PC-3 (cell line): ENCODE measurements around the gene FERD3L. TPM values are rescaled to one million over a fixed set of nuclear protein-coding genes. Genes with fewer than 3 reads are reported as not detected.

Experiments used
- ATAC-seq: fragments of 200-7000 bp; cut with Tn5 transposase; 2 replicates; pipeline ENCODE4 v1.9.1; 2020; ENCODE audit warnings: mild to moderate bottlenecking, moderate library complexity
- BruUV-seq: library from RNA; stranded (reverse); fragments of 400-500 nt; replicated peaks from 2 replicates; lab custom pipeline; 2021; lab: Mats Ljungman, UMichigan
- CTCF ChIA-PET: fragments of 300-600 bp; sonication (Branson Sonifier 250); formaldehyde crosslinking; loops from one replicate; lab custom pipeline; 2022; ENCODE audit warnings: antibody characterized with exemption; lab: Charles Lee
- POLR2A ChIA-PET: fragments of 300-600 bp; sonication (Branson Sonifier 250); formaldehyde crosslinking; loops from one replicate; lab custom pipeline; 2022; ENCODE audit warnings: antibody characterized with exemption; ENCODE audit not compliant: unreplicated experiment; lab: Charles Lee
- DNase-seq: peaks from one replicate; pipeline ENCODE4 v3.0.0-alpha.2; 2015
- H2AFZ ChIP-seq: fragments of 300-600 bp; sonication (generic); 2 replicates; pipeline ENCODE4 v1.6.0; 2016; ENCODE audit warnings: antibody characterized with exemption, low read length
- H3F3A ChIP-seq: fragments of 300-600 bp; sonication (generic); one replicate; pipeline ENCODE4 v1.6.0; 2017; ENCODE audit warnings: antibody characterized with exemption, low read length, control low read depth, mild to moderate bottlenecking; ENCODE audit not compliant: unreplicated experiment
- H3K27ac ChIP-seq: fragments of 300-600 bp; sonication (generic); 2 replicates; pipeline ENCODE4 v1.5.1; 2016; ENCODE audit warnings: mild to moderate bottlenecking, low read length
- H3K27me3 ChIP-seq: fragments of 300-600 bp; sonication (generic); 2 replicates; pipeline ENCODE4 v1.6.1; 2016; ENCODE audit warnings: low read length, mixed read lengths
- H3K36me3 ChIP-seq: fragments of 300-600 bp; sonication (generic); 2 replicates; pipeline ENCODE4 v1.6.1; 2016; ENCODE audit warnings: low read depth, mixed run types, low read length, mixed read lengths
- H3K4me1 ChIP-seq: fragments of 300-600 bp; sonication (generic); 2 replicates; pipeline ENCODE4 v1.5.1; 2016; ENCODE audit warnings: low read length; ENCODE audit not compliant: insufficient read depth
- H3K4me2 ChIP-seq: fragments of 300-600 bp; sonication (generic); 2 replicates; pipeline ENCODE4 v1.6.0; 2016; ENCODE audit warnings: low read length
- H3K4me3 ChIP-seq: fragments of 300-600 bp; sonication (generic); 2 replicates; pipeline ENCODE4 v1.5.1; 2016; ENCODE audit warnings: mild to moderate bottlenecking, low read length, mixed read lengths
- H3K79me2 ChIP-seq: fragments of 300-600 bp; sonication (generic); 2 replicates; pipeline ENCODE4 v1.6.1; 2017; ENCODE audit warnings: low read length, mixed read lengths
- H3K9ac ChIP-seq: fragments of 300-600 bp; sonication (generic); 2 replicates; pipeline ENCODE4 v1.6.0; 2016; ENCODE audit warnings: mild to moderate bottlenecking, low read length
- H3K9me2 ChIP-seq: fragments of 300-600 bp; sonication (generic); replicated peaks from 2 replicates; pipeline ENCODE4 v1.6.1; 2016; ENCODE audit warnings: mixed run types, low read length, mixed read lengths
- H3K9me3 ChIP-seq: fragments of 300-600 bp; sonication (generic); 2 replicates; pipeline ENCODE4 v1.6.1; 2016; ENCODE audit warnings: low read length, mixed read lengths
- H4K20me1 ChIP-seq: fragments of 300-600 bp; sonication (generic); 2 replicates; pipeline ENCODE4 v1.6.1; 2016; ENCODE audit warnings: low read length, mixed read lengths
- EZH2 ChIP-seq: fragments of 300-600 bp; sonication (generic); IDR thresholded peaks from one replicate; pipeline ENCODE4 v1.6.1; 2017; ENCODE audit warnings: antibody characterized with exemption, mild to moderate bottlenecking, low read length; ENCODE audit not compliant: unreplicated experiment
- EZH2phosphoT487 ChIP-seq: fragments of 300-600 bp; sonication (generic); IDR thresholded peaks from 2 replicates; pipeline ENCODE4 v1.6.1; 2018; ENCODE audit warnings: mild to moderate bottlenecking, antibody characterized with exemption, low read length, borderline replicate concordance
- intact Hi-C: fragments of 100-400 bp; cut with micrococcal nuclease; formaldehyde crosslinking; loops from 2 replicates; pipeline ENCODE4 v1.9.0; 2023
- total RNA-seq: library from RNA; depleted of rRNA; stranded (reverse); fragments of >200 nt; gene quantifications from 2 replicates; pipeline ENCODE4 v1.2.3, GENCODE V29; 2014
- TF ChIP-seq, protein P1 (sequence below): fragments of 300-600 bp; sonication (generic); conservative IDR thresholded peaks from 2 replicates; pipeline ENCODE4 v1.5.1; 2017; ENCODE audit warnings: antibody characterized with exemption, low read depth, mild to moderate bottlenecking, low read length

The FERD3L gene
- total RNA-seq, 1 experiment from 2014 or later, result not detected

GRCh38 chr7:19101909-19102308, 43.3 kb downstream of the FERD3L start:
- H3K36me3 ChIP-seq, result no peaks in the 10 kb centered on the region
- intact Hi-C loops, result no loop called here
- no peak overlapping the region for H3K4me3 ChIP-seq
- TF ChIP-seq, protein P1, sequence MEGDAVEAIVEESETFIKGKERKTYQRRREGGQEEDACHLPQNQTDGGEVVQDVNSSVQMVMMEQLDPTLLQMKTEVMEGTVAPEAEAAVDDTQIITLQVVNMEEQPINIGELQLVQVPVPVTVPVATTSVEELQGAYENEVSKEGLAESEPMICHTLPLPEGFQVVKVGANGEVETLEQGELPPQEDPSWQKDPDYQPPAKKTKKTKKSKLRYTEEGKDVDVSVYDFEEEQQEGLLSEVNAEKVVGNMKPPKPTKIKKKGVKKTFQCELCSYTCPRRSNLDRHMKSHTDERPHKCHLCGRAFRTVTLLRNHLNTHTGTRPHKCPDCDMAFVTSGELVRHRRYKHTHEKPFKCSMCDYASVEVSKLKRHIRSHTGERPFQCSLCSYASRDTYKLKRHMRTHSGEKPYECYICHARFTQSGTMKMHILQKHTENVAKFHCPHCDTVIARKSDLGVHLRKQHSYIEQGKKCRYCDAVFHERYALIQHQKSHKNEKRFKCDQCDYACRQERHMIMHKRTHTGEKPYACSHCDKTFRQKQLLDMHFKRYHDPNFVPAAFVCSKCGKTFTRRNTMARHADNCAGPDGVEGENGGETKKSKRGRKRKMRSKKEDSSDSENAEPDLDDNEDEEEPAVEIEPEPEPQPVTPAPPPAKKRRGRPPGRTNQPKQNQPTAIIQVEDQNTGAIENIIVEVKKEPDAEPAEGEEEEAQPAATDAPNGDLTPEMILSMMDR, result no peak
- TF ChIP-seq EZH2 (no peak), EZH2phosphoT487 (no peak)
- peaks cover 8% of the 10 kb centered on the region for H3K4me1 ChIP-seq
- H3K4me2 ChIP-seq, result no peak overlapping the region
- H3K27me3 ChIP-seq, result no peaks in the 10 kb centered on the region
- no peaks in the 10 kb centered on the region for H3F3A ChIP-seq
- no peaks in the 10 kb centered on the region for H3K9me2 ChIP-seq
- ATAC-seq (no peak), DNase-seq (no peak)
- no peaks in the 10 kb centered on the region for H4K20me1 ChIP-seq
- H2AFZ ChIP-seq, result no peak overlapping the region
- BruUV-seq, result no TSS peak
- H3K9ac ChIP-seq, result no peak overlapping the region
- POLR2A ChIA-PET, result no interaction called here
- H3K79me2 ChIP-seq, result no peaks in the 10 kb centered on the region
- H3K27ac ChIP-seq, result no peak overlapping the region
- no peaks in the 10 kb centered on the region for H3K9me3 ChIP-seq
- CTCF ChIA-PET, result no interaction called here

- H3K36me3 ChIP-seq, result no peaks in the 10 kb centered on the region
- TF ChIP-seq, protein P1, result no peak
- no peak for TF ChIP-seq EZH2phosphoT487
- no peak for TF ChIP-seq EZH2
- ChIA-PET POLR2A (no interaction called here), CTCF (no interaction called here)
- intact Hi-C loops, result no loop called here
- no peak overlapping the region for H3K4me2 ChIP-seq
- H3K27ac ChIP-seq, result no peak overlapping the region
- no peak for DNase-seq
- no TSS peak for BruUV-seq
- H3K27me3 ChIP-seq, result no peaks in the 10 kb centered on the region
- no peaks in the 10 kb centered on the region for H3K9me2 ChIP-seq
- no peaks in the 10 kb centered on the region for H4K20me1 ChIP-seq
- no peaks in the 10 kb centered on the region for H3K9me3 ChIP-seq
- H3K4me1 ChIP-seq, result peaks cover 8% of the 10 kb centered on the region
- no peak for ATAC-seq
- no peaks in the 10 kb centered on the region for H3K79me2 ChIP-seq
- no peak overlapping the region for H3K4me3 ChIP-seq
- no peaks in the 10 kb centered on the region for H3F3A ChIP-seq
- H2AFZ ChIP-seq, result no peak overlapping the region
- no peak overlapping the region for H3K9ac ChIP-seq
These were observed 43.7 kb downstream of the FERD3L start for GRCh38 chr7:19101472-19101871.

- Histone ChIP-seq H3K9ac (no peak overlapping the region), H3K4me1 (peaks cover 8% of the 10 kb centered on the region), H3K9me2 (no peaks in the 10 kb centered on the region), H2AFZ (no peak overlapping the region), H3K4me2 (peak overlapping the region; percentile 27; the same call in 1 of the 2 replicates), H3K27me3 (no peaks in the 10 kb centered on the region), H3K36me3 (no peaks in the 10 kb centered on the region), H4K20me1 (no peaks in the 10 kb centered on the region), H3K9me3 (no peaks in the 10 kb centered on the region), H3K79me2 (no peaks in the 10 kb centered on the region), H3K4me3 (no peak overlapping the region), H3F3A (no peaks in the 10 kb centered on the region), H3K27ac (peak overlapping the region; percentile 56)
- POLR2A ChIA-PET, result interaction anchor here (0.6 kb wide), 1 partner anchor 268 kb away, joined by 3 read pairs; no protein-coding TSS in a partner anchor
- TF ChIP-seq, protein P1, result no peak
- no peak for TF ChIP-seq EZH2
- no peak for TF ChIP-seq EZH2phosphoT487
- BruUV-seq, result no TSS peak
- ATAC-seq (no peak), DNase-seq (no peak)
- CTCF ChIA-PET, result no interaction called here
- intact Hi-C loops, result loop anchor here (5.0 kb wide), 1 partner anchor 748 kb away; no protein-coding TSS in a partner anchor
These were observed 45.3 kb downstream of the FERD3L start for GRCh38 chr7:19099924-19100323.
